HEK293 (cell line): ENCODE data around the gene TMEM72.

ENCODE experiments used
- CTCF ChIA-PET: fragments of 350-600 bp; formaldehyde crosslinking; extraction: SDS; loops from one replicate; lab custom pipeline; 2021; ENCODE audit warnings: antibody characterized with exemption; lab: Yijun Ruan, JAX
- POLR2A ChIA-PET: fragments of 300-600 bp; formaldehyde crosslinking; extraction: SDS; loops from one replicate; lab custom pipeline; 2020; ENCODE audit warnings: antibody characterized with exemption, inconsistent platforms; lab: Yijun Ruan, JAX
- H3K27ac ChIP-seq: fragments of 200-500 bp; sonication (Bioruptor generic); 2 replicates; pipeline ENCODE4 v1.5.1; 2014; ENCODE audit warnings: low read depth, low read length, control low read depth, inconsistent platforms; ENCODE audit errors: extremely low read depth
- H3K36me3 ChIP-seq, 2 experiments: fragments of 200-500 bp in 1 of 2; sonication (Bioruptor generic) in 1 of 2; 1 replicate in 1 of 2; 2 replicates in 1 of 2; pipeline ENCODE4 v1.5.1; 2014 to 2017; ENCODE audit warnings: inconsistent platforms in 2 of 2, low read length in 2 of 2; ENCODE audit not compliant: control insufficient read depth in 2 of 2, insufficient read depth in 1 of 2
- H3K4me1 ChIP-seq: fragments of 200-500 bp; sonication (Bioruptor generic); 2 replicates; pipeline ENCODE4 v1.5.1; 2014; ENCODE audit warnings: mild to moderate bottlenecking, low read length, inconsistent platforms; ENCODE audit not compliant: control insufficient read depth, insufficient read depth
- H3K4me3 ChIP-seq: 2 replicates; pipeline ENCODE4 v1.5.1; 2011; ENCODE audit warnings: low read depth, mild to moderate bottlenecking, control low read depth, low read length, moderate library complexity
- H3K9me3 ChIP-seq: fragments of 200-500 bp; sonication (Bioruptor generic); 2 replicates; pipeline ENCODE4 v1.5.1; 2014; ENCODE audit warnings: low read depth, low read length, inconsistent platforms; ENCODE audit not compliant: control insufficient read depth, insufficient read depth
- GLIS1 ChIP-seq: fragments of 450-650 bp; formaldehyde crosslinking; IDR thresholded peaks from 2 replicates; pipeline ENCODE4 v1.5.1; 2016; ENCODE audit warnings: missing biosample characterization, missing genetic modification characterization
- OVOL3 ChIP-seq: fragments of 450-650 bp; formaldehyde crosslinking; IDR thresholded peaks from 2 replicates; pipeline ENCODE4 v1.5.1; 2016; ENCODE audit warnings: missing biosample characterization, missing genetic modification characterization
- SALL2 ChIP-seq: fragments of 450-650 bp; formaldehyde crosslinking; IDR thresholded peaks from 2 replicates; pipeline ENCODE4 v1.5.0; 2017; ENCODE audit warnings: missing biosample characterization, mild to moderate bottlenecking, missing genetic modification characterization, borderline replicate concordance
- ZNF114 ChIP-seq: fragments of 450-650 bp; formaldehyde crosslinking; IDR thresholded peaks from 2 replicates; pipeline ENCODE4 v1.5.0; 2017; ENCODE audit warnings: missing biosample characterization, missing genetic modification characterization
- ZNF239 ChIP-seq: fragments of 450-650 bp; formaldehyde crosslinking; IDR thresholded peaks from 2 replicates; pipeline ENCODE4 v1.5.1; 2016; ENCODE audit warnings: missing biosample characterization, missing genetic modification characterization
- ZNF335 ChIP-seq: fragments of 450-650 bp; formaldehyde crosslinking; conservative IDR thresholded peaks from 2 replicates; pipeline ENCODE4 v1.5.1; 2016; ENCODE audit warnings: missing biosample characterization, missing genetic modification characterization
- ZNF621 ChIP-seq: fragments of 450-650 bp; formaldehyde crosslinking; IDR thresholded peaks from 2 replicates; pipeline ENCODE4 v1.5.1; 2017; ENCODE audit warnings: missing biosample characterization, missing genetic modification characterization
- ZNF747 ChIP-seq: fragments of 450-650 bp; formaldehyde crosslinking; IDR thresholded peaks from 2 replicates; pipeline ENCODE4 v1.5.1; 2016; ENCODE audit warnings: missing biosample characterization, missing genetic modification characterization
- ZNF830 ChIP-seq: fragments of 450-650 bp; IDR thresholded peaks from 2 replicates; pipeline ENCODE4 v1.5.0; 2018; ENCODE audit warnings: missing biosample characterization, missing genetic modification characterization, low read depth, mild to moderate bottlenecking, moderate library complexity
- ZXDB ChIP-seq: fragments of 450-650 bp; formaldehyde crosslinking; IDR thresholded peaks from 2 replicates; pipeline ENCODE4 v1.5.1; 2016; ENCODE audit warnings: missing biosample characterization, missing genetic modification characterization
- TF ChIP-seq, protein P1 (sequence below): fragments of 450-650 bp; formaldehyde crosslinking; IDR thresholded peaks from 2 replicates; pipeline ENCODE4 v1.5.1; 2017; ENCODE audit warnings: missing biosample characterization, missing genetic modification characterization
- TF ChIP-seq, protein P2 (sequence below): fragments of 450-650 bp; formaldehyde crosslinking; IDR thresholded peaks from 2 replicates; pipeline ENCODE4 v1.5.1; 2016; ENCODE audit warnings: missing biosample characterization, missing genetic modification characterization
- TF ChIP-seq, protein P3 (sequence below): fragments of 450-650 bp; IDR thresholded peaks from 2 replicates; pipeline ENCODE4 v1.5.1; 2018; ENCODE audit warnings: missing biosample characterization, mild to moderate bottlenecking, missing genetic modification characterization
- TF ChIP-seq, protein P4 (sequence below): fragments of 450-650 bp; formaldehyde crosslinking; conservative IDR thresholded peaks from 2 replicates; pipeline ENCODE4 v1.5.1; 2016; ENCODE audit warnings: low read depth, missing biosample characterization, missing genetic modification characterization
- TF ChIP-seq, protein P5 (sequence below): fragments of 450-650 bp; formaldehyde crosslinking; IDR thresholded peaks from 2 replicates; pipeline ENCODE4 v1.5.1; 2017; ENCODE audit warnings: missing biosample characterization, missing genetic modification characterization
- TF ChIP-seq, protein P6 (sequence below): fragments of 450-650 bp; formaldehyde crosslinking; IDR thresholded peaks from 2 replicates; pipeline ENCODE4 v1.5.1; 2016; ENCODE audit warnings: missing biosample characterization, missing genetic modification characterization
- TF ChIP-seq, protein P7 (sequence below): fragments of 450-650 bp; formaldehyde crosslinking; IDR thresholded peaks from 2 replicates; pipeline ENCODE4 v1.5.1; 2016; ENCODE audit warnings: missing biosample characterization, missing genetic modification characterization
- TF ChIP-seq, protein P8 (sequence below): fragments of 450-650 bp; formaldehyde crosslinking; IDR thresholded peaks from 2 replicates; pipeline ENCODE4 v1.5.1; 2017; ENCODE audit warnings: missing biosample characterization, missing genetic modification characterization

Gene TMEM72

DNA sequence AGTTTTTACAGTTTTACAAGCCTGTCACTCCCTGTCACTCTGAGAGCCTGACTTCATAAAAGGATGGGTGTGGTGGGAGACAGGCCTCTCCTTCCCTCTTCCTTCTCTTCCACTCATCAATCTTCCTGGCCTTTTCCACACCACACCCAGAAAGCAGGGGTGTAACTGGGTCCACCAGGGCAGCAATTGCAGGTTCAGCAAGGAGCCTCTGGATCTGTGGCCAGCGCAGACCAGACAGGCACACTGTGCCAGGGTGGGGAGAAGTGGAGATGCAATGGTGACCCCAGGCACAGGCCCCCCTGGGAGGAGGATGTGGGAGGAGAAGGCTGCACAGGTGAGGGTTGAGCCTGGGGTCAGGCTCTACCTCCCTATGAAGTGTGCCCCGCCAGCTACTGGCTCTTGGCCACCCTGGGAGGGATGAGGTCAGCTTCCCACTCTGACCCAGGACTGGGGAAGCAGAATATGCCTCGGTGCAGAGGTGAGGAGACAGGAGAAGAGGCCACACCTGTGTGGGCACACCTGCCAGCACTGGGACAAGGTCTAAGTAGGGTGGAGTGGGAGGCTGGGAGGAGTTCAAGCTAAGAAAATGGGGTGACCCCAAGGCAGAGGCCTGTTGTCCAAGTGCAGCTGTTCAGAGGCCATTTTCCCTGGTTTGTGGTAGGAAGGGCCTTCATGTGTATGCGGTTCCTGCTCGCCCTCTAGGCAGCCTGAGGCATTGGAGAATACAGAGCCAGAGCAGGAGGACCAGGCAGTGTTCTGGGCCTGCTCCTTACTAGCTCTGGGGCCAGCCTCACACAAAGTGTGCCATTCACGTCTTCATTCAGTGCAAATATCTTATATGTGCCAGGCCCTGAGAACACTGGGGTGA lies 20.2 kb upstream of the TMEM72 start (continued):
- TF ChIP-seq, protein P1, sequence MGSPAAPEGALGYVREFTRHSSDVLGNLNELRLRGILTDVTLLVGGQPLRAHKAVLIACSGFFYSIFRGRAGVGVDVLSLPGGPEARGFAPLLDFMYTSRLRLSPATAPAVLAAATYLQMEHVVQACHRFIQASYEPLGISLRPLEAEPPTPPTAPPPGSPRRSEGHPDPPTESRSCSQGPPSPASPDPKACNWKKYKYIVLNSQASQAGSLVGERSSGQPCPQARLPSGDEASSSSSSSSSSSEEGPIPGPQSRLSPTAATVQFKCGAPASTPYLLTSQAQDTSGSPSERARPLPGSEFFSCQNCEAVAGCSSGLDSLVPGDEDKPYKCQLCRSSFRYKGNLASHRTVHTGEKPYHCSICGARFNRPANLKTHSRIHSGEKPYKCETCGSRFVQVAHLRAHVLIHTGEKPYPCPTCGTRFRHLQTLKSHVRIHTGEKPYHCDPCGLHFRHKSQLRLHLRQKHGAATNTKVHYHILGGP, result no peak
- TF ChIP-seq ZNF114 (tag by site-specific recombination), result no peak
- TF ChIP-seq, protein P2, sequence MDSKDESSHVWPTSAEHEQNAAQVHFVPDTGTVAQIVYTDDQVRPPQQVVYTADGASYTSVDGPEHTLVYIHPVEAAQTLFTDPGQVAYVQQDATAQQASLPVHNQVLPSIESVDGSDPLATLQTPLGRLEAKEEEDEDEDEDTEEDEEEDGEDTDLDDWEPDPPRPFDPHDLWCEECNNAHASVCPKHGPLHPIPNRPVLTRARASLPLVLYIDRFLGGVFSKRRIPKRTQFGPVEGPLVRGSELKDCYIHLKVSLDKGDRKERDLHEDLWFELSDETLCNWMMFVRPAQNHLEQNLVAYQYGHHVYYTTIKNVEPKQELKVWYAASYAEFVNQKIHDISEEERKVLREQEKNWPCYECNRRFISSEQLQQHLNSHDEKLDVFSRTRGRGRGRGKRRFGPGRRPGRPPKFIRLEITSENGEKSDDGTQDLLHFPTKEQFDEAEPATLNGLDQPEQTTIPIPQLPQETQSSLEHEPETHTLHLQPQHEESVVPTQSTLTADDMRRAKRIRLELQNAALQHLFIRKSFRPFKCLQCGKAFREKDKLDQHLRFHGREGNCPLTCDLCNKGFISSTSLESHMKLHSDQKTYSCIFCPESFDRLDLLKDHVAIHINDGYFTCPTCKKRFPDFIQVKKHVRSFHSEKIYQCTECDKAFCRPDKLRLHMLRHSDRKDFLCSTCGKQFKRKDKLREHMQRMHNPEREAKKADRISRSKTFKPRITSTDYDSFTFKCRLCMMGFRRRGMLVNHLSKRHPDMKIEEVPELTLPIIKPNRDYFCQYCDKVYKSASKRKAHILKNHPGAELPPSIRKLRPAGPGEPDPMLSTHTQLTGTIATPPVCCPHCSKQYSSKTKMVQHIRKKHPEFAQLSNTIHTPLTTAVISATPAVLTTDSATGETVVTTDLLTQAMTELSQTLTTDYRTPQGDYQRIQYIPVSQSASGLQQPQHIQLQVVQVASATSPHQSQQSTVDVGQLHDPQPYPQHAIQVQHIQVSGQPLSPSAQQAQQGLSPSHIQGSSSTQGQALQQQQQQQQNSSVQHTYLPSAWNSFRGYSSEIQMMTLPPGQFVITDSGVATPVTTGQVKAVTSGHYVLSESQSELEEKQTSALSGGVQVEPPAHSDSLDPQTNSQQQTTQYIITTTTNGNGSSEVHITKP (tag by site-specific recombination), result peak; percentile 66
- 0 out of 2 replicates have a peak, but pooled peaks have one; percentile 23 for TF ChIP-seq GLIS1 (tag by site-specific recombination)
- TF ChIP-seq, protein P3, sequence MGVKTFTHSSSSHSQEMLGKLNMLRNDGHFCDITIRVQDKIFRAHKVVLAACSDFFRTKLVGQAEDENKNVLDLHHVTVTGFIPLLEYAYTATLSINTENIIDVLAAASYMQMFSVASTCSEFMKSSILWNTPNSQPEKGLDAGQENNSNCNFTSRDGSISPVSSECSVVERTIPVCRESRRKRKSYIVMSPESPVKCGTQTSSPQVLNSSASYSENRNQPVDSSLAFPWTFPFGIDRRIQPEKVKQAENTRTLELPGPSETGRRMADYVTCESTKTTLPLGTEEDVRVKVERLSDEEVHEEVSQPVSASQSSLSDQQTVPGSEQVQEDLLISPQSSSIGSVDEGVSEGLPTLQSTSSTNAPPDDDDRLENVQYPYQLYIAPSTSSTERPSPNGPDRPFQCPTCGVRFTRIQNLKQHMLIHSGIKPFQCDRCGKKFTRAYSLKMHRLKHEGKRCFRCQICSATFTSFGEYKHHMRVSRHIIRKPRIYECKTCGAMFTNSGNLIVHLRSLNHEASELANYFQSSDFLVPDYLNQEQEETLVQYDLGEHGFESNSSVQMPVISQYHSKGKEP (tag by site-specific recombination), result no peak
- TF ChIP-seq ZNF335, result no peak
- TF ChIP-seq, protein P4, sequence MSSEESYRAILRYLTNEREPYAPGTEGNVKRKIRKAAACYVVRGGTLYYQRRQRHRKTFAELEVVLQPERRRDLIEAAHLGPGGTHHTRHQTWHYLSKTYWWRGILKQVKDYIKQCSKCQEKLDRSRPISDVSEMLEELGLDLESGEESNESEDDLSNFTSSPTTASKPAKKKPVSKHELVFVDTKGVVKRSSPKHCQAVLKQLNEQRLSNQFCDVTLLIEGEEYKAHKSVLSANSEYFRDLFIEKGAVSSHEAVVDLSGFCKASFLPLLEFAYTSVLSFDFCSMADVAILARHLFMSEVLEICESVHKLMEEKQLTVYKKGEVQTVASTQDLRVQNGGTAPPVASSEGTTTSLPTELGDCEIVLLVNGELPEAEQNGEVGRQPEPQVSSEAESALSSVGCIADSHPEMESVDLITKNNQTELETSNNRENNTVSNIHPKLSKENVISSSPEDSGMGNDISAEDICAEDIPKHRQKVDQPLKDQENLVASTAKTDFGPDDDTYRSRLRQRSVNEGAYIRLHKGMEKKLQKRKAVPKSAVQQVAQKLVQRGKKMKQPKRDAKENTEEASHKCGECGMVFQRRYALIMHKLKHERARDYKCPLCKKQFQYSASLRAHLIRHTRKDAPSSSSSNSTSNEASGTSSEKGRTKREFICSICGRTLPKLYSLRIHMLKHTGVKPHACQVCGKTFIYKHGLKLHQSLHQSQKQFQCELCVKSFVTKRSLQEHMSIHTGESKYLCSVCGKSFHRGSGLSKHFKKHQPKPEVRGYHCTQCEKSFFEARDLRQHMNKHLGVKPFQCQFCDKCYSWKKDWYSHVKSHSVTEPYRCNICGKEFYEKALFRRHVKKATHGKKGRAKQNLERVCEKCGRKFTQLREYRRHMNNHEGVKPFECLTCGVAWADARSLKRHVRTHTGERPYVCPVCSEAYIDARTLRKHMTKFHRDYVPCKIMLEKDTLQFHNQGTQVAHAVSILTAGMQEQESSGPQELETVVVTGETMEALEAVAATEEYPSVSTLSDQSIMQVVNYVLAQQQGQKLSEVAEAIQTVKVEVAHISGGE (tag by site-specific recombination), result no peak

DNA sequence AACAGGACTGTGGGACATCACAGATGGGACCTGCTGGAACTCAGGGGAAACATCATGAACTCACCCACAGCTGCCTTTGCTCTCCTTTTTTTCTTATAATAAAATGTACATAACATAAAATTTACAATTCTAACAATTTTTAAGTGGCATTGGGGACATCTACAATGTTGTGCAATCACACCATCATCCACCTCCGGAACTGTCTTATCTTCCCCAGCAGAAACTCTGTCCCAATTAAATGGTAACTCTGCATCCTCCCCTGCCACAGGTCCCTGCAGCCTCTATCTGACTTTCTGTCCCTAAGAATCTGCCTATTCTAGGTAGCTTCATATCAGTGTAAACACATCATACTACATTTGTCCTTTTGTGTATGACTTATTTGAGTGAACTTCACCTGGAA lies 19.4 kb upstream of the TMEM72 start:
- ChIA-PET CTCF (no interaction called here), POLR2A (no interaction called here)
- no peaks in the 10 kb centered on the region for H3K9me3 ChIP-seq
- TF ChIP-seq ZNF621 (tag by site-specific recombination) (no peak), ZXDB (tag by site-specific recombination) (no peak), ZNF747 (tag by site-specific recombination) (no peak), ZNF830 (tag by site-specific recombination) (no peak), SALL2 (tag by site-specific recombination) (no peak), OVOL3 (tag by site-specific recombination) (no peak), ZNF239 (no peak)
- TF ChIP-seq, protein P5, sequence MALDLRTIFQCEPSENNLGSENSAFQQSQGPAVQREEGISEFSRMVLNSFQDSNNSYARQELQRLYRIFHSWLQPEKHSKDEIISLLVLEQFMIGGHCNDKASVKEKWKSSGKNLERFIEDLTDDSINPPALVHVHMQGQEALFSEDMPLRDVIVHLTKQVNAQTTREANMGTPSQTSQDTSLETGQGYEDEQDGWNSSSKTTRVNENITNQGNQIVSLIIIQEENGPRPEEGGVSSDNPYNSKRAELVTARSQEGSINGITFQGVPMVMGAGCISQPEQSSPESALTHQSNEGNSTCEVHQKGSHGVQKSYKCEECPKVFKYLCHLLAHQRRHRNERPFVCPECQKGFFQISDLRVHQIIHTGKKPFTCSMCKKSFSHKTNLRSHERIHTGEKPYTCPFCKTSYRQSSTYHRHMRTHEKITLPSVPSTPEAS (tag by site-specific recombination), result no peak
- TF ChIP-seq, protein P6, sequence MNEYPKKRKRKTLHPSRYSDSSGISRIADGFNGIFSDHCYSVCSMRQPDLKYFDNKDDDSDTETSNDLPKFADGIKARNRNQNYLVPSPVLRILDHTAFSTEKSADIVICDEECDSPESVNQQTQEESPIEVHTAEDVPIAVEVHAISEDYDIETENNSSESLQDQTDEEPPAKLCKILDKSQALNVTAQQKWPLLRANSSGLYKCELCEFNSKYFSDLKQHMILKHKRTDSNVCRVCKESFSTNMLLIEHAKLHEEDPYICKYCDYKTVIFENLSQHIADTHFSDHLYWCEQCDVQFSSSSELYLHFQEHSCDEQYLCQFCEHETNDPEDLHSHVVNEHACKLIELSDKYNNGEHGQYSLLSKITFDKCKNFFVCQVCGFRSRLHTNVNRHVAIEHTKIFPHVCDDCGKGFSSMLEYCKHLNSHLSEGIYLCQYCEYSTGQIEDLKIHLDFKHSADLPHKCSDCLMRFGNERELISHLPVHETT (tag by site-specific recombination), result no peak
- TF ChIP-seq, protein P7, sequence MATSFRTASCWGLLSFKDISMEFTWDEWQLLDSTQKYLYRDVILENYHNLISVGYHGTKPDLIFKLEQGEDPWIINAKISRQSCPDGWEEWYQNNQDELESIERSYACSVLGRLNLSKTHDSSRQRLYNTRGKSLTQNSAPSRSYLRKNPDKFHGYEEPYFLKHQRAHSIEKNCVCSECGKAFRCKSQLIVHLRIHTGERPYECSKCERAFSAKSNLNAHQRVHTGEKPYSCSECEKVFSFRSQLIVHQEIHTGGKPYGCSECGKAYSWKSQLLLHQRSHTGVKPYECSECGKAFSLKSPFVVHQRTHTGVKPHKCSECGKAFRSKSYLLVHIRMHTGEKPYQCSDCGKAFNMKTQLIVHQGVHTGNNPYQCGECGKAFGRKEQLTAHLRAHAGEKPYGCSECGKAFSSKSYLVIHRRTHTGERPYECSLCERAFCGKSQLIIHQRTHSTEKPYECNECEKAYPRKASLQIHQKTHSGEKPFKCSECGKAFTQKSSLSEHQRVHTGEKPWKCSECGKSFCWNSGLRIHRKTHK, result no peak
- TF ChIP-seq, protein P8, sequence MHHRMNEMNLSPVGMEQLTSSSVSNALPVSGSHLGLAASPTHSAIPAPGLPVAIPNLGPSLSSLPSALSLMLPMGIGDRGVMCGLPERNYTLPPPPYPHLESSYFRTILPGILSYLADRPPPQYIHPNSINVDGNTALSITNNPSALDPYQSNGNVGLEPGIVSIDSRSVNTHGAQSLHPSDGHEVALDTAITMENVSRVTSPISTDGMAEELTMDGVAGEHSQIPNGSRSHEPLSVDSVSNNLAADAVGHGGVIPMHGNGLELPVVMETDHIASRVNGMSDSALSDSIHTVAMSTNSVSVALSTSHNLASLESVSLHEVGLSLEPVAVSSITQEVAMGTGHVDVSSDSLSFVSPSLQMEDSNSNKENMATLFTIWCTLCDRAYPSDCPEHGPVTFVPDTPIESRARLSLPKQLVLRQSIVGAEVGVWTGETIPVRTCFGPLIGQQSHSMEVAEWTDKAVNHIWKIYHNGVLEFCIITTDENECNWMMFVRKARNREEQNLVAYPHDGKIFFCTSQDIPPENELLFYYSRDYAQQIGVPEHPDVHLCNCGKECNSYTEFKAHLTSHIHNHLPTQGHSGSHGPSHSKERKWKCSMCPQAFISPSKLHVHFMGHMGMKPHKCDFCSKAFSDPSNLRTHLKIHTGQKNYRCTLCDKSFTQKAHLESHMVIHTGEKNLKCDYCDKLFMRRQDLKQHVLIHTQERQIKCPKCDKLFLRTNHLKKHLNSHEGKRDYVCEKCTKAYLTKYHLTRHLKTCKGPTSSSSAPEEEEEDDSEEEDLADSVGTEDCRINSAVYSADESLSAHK, result no peak

More for the DNA sequence above, 19.4 kb upstream of the TMEM72 start:
- Histone ChIP-seq H3K27ac (no peak overlapping the region), H3K4me1 (no peaks in the 10 kb centered on the region), H3K36me3 (no peaks in the 10 kb centered on the region), H3K4me3 (no peak overlapping the region)
